B cell (primary cell): ENCODE data around the gene MCHR1. TPM values are rescaled to one million over a fixed set of nuclear protein-coding genes. Genes with fewer than 3 reads are reported as not detected.
"Not testable (repeated sequence)": the region's sequence is repeated elsewhere in the genome, so short reads cannot be mapped to it uniquely, and the experiment has no call there.

Experiments used
- ATAC-seq: fragments of 200-7000 bp; cut with Tn5 transposase; one replicate; pipeline ENCODE4 v1.10.0; 2021; ENCODE audit warnings: low read depth, mild to moderate bottlenecking, moderate number of reproducible peaks, moderate library complexity
- CTCF ChIA-PET: fragments of 350-600 bp; sonication (Branson Sonifier 250); formaldehyde crosslinking; loops from one replicate; lab custom pipeline; 2021; ENCODE audit warnings: antibody characterized with exemption, inconsistent platforms; lab: Charles Lee
- POLR2A ChIA-PET: fragments of 350-600 bp; sonication (Branson Sonifier 250); formaldehyde crosslinking; loops from one replicate; lab custom pipeline; 2021; ENCODE audit warnings: antibody characterized with exemption; lab: Charles Lee
- DNase-seq: peaks from one replicate; pipeline ENCODE4 v3.0.0; 2013
- H2AFZ ChIP-seq: 2 replicates; pipeline ENCODE4 v1.6.1; 2012; ENCODE audit warnings: mild to moderate bottlenecking, low read depth, low read length; ENCODE audit not compliant: insufficient read depth, poor library complexity, severe bottlenecking
- H3K27ac ChIP-seq, 2 donors: 1 replicate in 1 of 2; 2 replicates in 1 of 2; pipeline ENCODE4 v1.5.1; 2012 to 2013; ENCODE audit warnings: low read length in 2 of 2, mild to moderate bottlenecking in 2 of 2, moderate library complexity in 1 of 2
- H3K27me3 ChIP-seq, 4 experiments: fragments of 200-600 bp in 1 of 4; sonication (generic) in 1 of 4; replicated peaks in 1 of 4; 1 replicate in 2 of 4; 2 replicates in 2 of 4; pipeline versions ENCODE4 v1.6.1 to v1.7.0; 2013 to 2016; ENCODE audit warnings: low read length in 3 of 4, mild to moderate bottlenecking in 2 of 4, mixed read lengths in 1 of 4, moderate library complexity in 1 of 4; ENCODE audit not compliant: insufficient read depth in 4 of 4, control insufficient read depth in 3 of 4; ENCODE audit errors: control extremely low read depth in 1 of 4
- H3K36me3 ChIP-seq, 2 experiments: replicated peaks in 1 of 2; 1 replicate in 1 of 2; 2 replicates in 1 of 2; pipeline versions ENCODE4 v1.6.1 to v1.7.1; 2013; ENCODE audit warnings: low read length in 1 of 2; ENCODE audit not compliant: insufficient read depth in 2 of 2, control insufficient read depth in 1 of 2; ENCODE audit errors: control extremely low read depth in 1 of 2, extremely low read depth in 1 of 2
- H3K4me1 ChIP-seq, 2 donors: fragments of 200-600 bp in 1 of 2; sonication (generic) in 1 of 2; 1 replicate in 1 of 2; 2 replicates in 1 of 2; pipeline versions ENCODE4 v1.5.1 to v1.6.1; 2013 to 2017; ENCODE audit warnings: low read length in 2 of 2; ENCODE audit not compliant: control insufficient read depth in 2 of 2, insufficient read depth in 2 of 2
- H3K4me2 ChIP-seq: replicated peaks from 2 replicates; pipeline ENCODE3; 2012; ENCODE audit warnings: mild to moderate bottlenecking, low read depth, low read length; ENCODE audit not compliant: poor library complexity, severe bottlenecking
- H3K4me3 ChIP-seq, 5 experiments: fragments of 200-600 bp in 1 of 5; sonication (generic) in 1 of 5; 1 replicate in 3 of 5; 2 replicates in 2 of 5; pipeline versions ENCODE4 v1.5.1 to v1.7.0; 2011 to 2016; ENCODE audit warnings: low read length in 4 of 5, mild to moderate bottlenecking in 4 of 5, low read depth in 2 of 5, control low read depth in 1 of 5, moderate library complexity in 1 of 5; ENCODE audit not compliant: insufficient read depth in 1 of 5; ENCODE audit errors: control extremely low read depth in 1 of 5, extremely low read depth in 1 of 5
- H3K79me2 ChIP-seq: fragments of 200-600 bp; sonication (generic); one replicate; pipeline ENCODE4 v1.6.0; 2016; ENCODE audit warnings: low read length; ENCODE audit not compliant: control insufficient read depth, insufficient read depth
- H3K9ac ChIP-seq: fragments of 200-600 bp; sonication (generic); 2 replicates; pipeline ENCODE4 v1.6.1; 2017; ENCODE audit warnings: mild to moderate bottlenecking, low read length, moderate library complexity
- H3K9me3 ChIP-seq, 3 donors: one replicate each; pipeline versions ENCODE4 v1.6.1 to v1.7.1; 2013; ENCODE audit warnings: low read length in 2 of 3; ENCODE audit not compliant: control insufficient read depth in 2 of 3, insufficient read depth in 1 of 3; ENCODE audit errors: control extremely low read depth in 1 of 3
- H4K20me1 ChIP-seq: 2 replicates; pipeline ENCODE4 v1.6.0; 2012; ENCODE audit warnings: mild to moderate bottlenecking, low read length; ENCODE audit not compliant: insufficient read depth, control insufficient read depth, poor library complexity, severe bottlenecking
- H3K27ac Mint-ChIP-seq: one replicate; pipeline ENCODE4 v1.8.0; 2021; ENCODE audit warnings: mixed read lengths
- H3K27me3 Mint-ChIP-seq: one replicate; pipeline ENCODE4 v1.8.0; 2021; ENCODE audit warnings: mixed read lengths
- H3K4me1 Mint-ChIP-seq: one replicate; pipeline ENCODE4 v1.8.0; 2021; ENCODE audit warnings: mixed read lengths
- H3K4me3 Mint-ChIP-seq: one replicate; pipeline ENCODE4 v1.8.0; 2021; ENCODE audit warnings: mixed read lengths
- H3K9me3 Mint-ChIP-seq: one replicate; pipeline ENCODE4 v1.8.0; 2022; ENCODE audit warnings: mixed read lengths; ENCODE audit not compliant: insufficient read depth
- EZH2 ChIP-seq: IDR thresholded peaks from 2 replicates; pipeline ENCODE4 v1.6.1; 2012; ENCODE audit warnings: borderline replicate concordance, low read depth, mild to moderate bottlenecking, moderate library complexity, low read length; ENCODE audit not compliant: insufficient read depth, poor library complexity, severe bottlenecking
- WGBS: methylation state at CpG from one replicate; pipeline ENCODE4 v1.1.5; 2013; ENCODE audit warnings: missing lambda C conversion rate; ENCODE audit not compliant: insufficient coverage; 5-methylcytosine and 5-hydroxymethylcytosine counted together
- intact Hi-C: fragments of 100-400 bp; cut with micrococcal nuclease; formaldehyde crosslinking; loops from one replicate; pipeline ENCODE4 v1.10.0; 2022
- polyA plus RNA-seq: library from polyadenylated mRNA; depleted of rRNA; stranded (reverse); fragments of >200 nt; gene quantifications from 2 replicates; pipeline ENCODE4 v1.2.3, GENCODE V29; 2012
- total RNA-seq, 2 donors: library from RNA; stranded (reverse); fragments of 120-200 nt in 1 of 2; gene quantifications; 1 replicate in 1 of 2; 2 replicates in 1 of 2; pipeline versions ENCODE4 v1.2.3 to v1.2.4, GENCODE V29; 2013 to 2022
- TF ChIP-seq, protein P1 (sequence below): fragments of 200-600 bp; IDR thresholded peaks from one replicate; pipeline ENCODE4 v1.8.0; 2022; ENCODE audit warnings: antibody characterized with exemption, mild to moderate bottlenecking

Gene MCHR1
- total and polyA plus RNA-seq, 2 donors (not counting 1 experiment from before 2014, with no cell fraction given) = not detected

DNA sequence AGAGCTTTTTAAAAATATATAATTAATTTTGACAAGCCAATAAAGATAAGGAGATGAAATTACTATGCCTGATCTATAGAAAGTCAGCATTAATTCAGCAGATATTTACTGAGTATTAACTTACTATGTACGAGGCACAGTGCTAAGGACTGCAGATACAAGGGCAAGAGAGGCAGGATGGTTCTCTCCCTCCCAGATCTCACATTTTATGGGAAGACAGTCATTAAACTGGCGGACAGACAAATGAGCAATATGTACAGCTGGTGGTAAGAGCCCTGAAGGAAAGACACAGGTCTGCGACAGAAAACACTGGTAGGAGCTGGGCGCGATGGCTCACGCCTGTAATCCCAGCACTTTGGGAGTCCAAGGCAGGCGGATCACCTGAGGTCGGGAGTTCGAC, 36.8 kb downstream of the MCHR1 start:
- H3K9me3 Mint-ChIP-seq = no peaks in the 10 kb centered on the region
- DNase-seq (no peak), ATAC-seq (no peak)
- H3K4me3 Mint-ChIP-seq = no peak overlapping the region
- H3K9ac ChIP-seq = no peak overlapping the region
- POLR2A ChIA-PET = no interaction called here
- no peak overlapping the region for H2AFZ ChIP-seq
- H3K4me1 Mint-ChIP-seq = peaks cover 7% of the 10 kb centered on the region
- no peak overlapping the region for H3K27ac Mint-ChIP-seq
- CTCF ChIA-PET = interaction anchor here (1.3 kb wide), 1 partner anchor 33 kb away, joined by 3 read pairs; no protein-coding TSS in a partner anchor
- 96% methylated on average over 7 of the region's 9 CpGs for WGBS
- no peak overlapping the region for H3K27ac ChIP-seq
- H3K27me3 Mint-ChIP-seq = peaks cover 24% of the 10 kb centered on the region
- H3K4me2 ChIP-seq = no peak overlapping the region
- no peak for TF ChIP-seq EZH2
- TF ChIP-seq, protein P1, sequence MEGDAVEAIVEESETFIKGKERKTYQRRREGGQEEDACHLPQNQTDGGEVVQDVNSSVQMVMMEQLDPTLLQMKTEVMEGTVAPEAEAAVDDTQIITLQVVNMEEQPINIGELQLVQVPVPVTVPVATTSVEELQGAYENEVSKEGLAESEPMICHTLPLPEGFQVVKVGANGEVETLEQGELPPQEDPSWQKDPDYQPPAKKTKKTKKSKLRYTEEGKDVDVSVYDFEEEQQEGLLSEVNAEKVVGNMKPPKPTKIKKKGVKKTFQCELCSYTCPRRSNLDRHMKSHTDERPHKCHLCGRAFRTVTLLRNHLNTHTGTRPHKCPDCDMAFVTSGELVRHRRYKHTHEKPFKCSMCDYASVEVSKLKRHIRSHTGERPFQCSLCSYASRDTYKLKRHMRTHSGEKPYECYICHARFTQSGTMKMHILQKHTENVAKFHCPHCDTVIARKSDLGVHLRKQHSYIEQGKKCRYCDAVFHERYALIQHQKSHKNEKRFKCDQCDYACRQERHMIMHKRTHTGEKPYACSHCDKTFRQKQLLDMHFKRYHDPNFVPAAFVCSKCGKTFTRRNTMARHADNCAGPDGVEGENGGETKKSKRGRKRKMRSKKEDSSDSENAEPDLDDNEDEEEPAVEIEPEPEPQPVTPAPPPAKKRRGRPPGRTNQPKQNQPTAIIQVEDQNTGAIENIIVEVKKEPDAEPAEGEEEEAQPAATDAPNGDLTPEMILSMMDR = no peak
- H3K4me3 ChIP-seq = no peak overlapping the region
- intact Hi-C loops = no loop called here
- H3K4me1 ChIP-seq = peaks cover 6 to 9% of the 10 kb centered on the region in 2 donors
- peaks cover 0 to 14% (median 0%) of the 10 kb centered on the region in 4 experiments for H3K27me3 ChIP-seq
- no peaks in the 10 kb centered on the region for H3K9me3 ChIP-seq
- no peaks in the 10 kb centered on the region for H3K79me2 ChIP-seq
- no peaks in the 10 kb centered on the region for H4K20me1 ChIP-seq
- no peaks in the 10 kb centered on the region for H3K36me3 ChIP-seq

DNA sequence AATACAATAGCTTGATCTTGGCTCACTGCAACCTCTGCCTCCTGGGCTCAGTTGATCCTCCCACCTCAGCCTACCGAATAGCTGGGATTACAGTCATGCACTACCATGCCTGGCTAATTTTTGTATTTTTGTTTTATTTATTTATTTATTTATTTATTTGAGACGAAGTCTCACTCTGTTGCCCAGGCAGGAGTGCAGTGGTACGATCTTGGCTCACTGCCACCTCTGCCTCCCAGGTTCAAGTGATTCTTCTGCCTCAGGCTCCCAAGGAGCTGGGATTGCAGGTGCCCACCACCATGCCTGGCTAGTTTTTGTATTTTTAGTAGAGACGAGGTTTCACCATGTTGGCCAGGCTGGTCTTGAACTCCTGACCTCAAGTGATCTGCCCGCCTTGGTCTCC, 38.4 kb downstream of the MCHR1 start:
- H2AFZ ChIP-seq, H3K9ac ChIP-seq, H3K4me3 ChIP-seq, H3K4me1 Mint-ChIP-seq, DNase-seq, H3K4me2 ChIP-seq, H4K20me1 ChIP-seq, H3K36me3 ChIP-seq, H3K9me3 ChIP-seq, intact Hi-C loops, H3K27ac ChIP-seq, H3K27ac Mint-ChIP-seq, ATAC-seq, POLR2A ChIA-PET, H3K4me1 ChIP-seq, H3K79me2 ChIP-seq, H3K9me3 Mint-ChIP-seq, H3K4me3 Mint-ChIP-seq: not testable (repeated sequence)
- CTCF ChIA-PET = interaction anchor here (0.6 to 0.9 kb wide), 2 partner anchors 21 to 189 kb away, joined by 3 read pairs; no protein-coding TSS in a partner anchor
- WGBS = 88% methylated on average over 1 of the region's 5 CpGs
- peaks cover 0 to 14% (median 0%) of the 10 kb centered on the region in 4 experiments for H3K27me3 ChIP-seq
- H3K27me3 Mint-ChIP-seq = peaks cover 27% of the 10 kb centered on the region
